Smooth muscle cell of the umbilical artery (primary cell): ENCODE data around the gene SLC7A7. TPM values are rescaled to one million over a fixed set of nuclear protein-coding genes. Genes with fewer than 3 reads are reported as not detected.

Experiments
- total RNA-seq: library from RNA; depleted of rRNA; stranded (reverse); fragments of >200 nt; gene quantifications from 2 replicates; pipeline ENCODE4 v1.2.3, GENCODE V29; 2014

SLC7A7 gene
- total RNA-seq: 5.1 and 10.1 TPM in 2 replicates

DNA sequence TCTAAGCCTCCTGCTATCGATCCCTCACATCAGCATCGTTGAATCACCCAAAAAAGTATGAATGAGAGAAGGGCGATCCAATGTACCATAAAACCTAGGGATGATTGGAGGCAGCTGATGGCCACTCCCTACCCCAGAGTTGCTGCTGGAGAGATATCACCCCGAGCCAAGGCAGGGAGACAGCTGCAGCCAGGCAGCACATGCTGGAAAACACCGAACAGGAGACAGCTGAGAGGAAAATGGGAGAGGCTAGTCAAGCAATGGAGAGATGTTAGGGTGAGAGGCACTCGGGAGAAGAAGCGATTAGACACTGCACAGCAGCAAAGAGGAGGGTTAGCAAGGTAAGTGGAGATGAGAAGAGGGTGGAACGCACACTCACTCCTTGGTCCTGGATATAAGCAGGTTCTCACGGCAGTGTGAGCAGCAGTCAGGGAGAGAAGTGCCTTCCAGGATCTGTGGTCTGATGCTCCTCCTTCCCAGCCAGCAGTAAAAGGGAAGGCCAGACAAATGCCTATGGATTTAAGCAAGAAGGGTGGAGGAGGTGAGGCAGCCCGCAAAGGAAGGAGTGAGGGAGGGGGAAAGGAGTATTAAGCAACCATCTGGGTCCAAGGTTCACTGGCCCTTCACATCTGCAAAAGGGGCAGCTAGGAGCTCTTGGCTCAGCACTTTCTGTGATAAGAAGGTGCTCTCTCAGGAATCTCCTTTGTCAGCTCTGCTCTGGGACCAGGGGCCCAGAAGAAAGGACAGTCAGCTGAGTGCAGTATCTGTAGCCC, at the start of gene SLC7A7:
SLC7A7 (minus strand) TSS at position 495 of the 773 bp plus-strand sequence. CDS start 2,037 bp downstream, outside the sequence.

DNA sequence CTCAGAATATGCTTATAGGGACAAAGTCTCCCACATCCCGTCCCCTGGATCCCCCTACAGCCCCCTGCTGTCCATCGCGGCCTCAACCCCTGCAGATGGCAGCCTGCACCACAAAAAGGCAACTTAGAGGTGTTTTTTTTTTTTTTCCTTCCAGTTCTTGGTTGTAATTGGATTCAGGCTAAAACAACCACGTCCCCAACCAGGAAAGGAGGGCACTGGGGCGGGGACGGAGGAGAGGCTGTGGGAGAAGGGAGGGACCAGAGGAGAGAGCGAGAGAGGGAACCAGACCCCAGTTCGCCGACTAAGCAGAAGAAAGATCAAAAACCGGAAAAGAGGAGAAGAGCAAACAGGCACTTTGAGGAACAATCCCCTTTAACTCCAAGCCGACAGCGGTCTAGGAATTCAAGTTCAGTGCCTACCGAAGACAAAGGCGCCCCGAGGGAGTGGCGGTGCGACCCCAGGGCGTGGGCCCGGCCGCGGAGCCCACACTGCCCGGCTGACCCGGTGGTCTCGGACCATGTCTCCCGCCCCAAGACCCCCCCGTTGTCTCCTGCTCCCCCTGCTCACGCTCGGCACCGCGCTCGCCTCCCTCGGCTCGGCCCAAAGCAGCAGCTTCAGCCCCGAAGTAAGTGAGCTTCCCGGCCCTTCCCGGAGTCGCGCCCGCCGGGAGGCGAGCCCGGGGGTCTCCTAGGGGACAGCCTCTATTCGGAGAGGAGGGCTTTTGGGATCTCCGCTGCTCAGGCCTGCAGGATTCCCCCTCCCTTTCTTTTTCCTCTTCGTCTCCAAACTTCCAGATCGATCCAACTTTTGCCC, 21.3 kb upstream of the SLC7A7 start, which contains the start of gene MMP14:
MMP14 (plus strand) TSS at position 285 of the 813 bp plus-strand sequence; CDS start at position 518, 233 bp downstream.

DNA sequence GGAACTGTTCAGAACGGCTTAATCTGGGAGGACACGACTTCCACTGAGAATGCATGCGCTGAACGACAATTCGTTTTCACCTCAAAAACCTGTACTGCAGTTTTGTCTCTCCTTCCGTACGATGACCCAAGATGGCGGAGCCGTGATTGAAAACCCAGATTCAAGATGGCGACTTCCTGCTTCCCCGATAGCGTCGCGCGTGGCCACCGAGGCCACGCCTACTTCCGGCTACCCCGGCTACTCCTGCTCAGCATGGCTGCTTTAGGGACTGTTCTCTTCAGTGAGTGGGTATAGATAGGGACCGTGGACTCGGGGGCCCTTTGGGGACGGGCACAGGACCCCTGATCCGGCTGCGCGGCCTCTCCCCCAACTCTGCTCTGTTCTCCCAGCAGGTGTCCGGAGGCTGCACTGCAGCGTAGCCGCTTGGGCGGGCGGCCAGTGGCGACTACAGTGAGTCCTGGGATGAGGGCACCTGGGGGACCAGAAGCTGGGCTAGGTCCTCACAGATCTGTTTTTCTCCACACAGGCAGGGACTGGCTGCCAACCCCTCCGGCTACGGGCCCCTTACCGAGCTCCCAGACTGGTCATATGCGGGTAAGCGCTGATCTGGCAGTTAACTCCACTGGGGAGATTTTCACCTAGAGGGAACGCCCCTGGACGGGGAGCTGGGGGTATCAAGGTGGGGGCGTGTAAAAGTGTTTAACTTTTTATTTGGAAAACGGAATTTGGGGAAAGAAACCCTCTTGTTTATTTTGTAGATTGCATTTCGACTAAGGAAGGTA, 14.6 kb upstream of the SLC7A7 start, which contains the start of gene MRPL52:
MRPL52 (plus strand) TSS at position 227 of the 782 bp plus-strand sequence; CDS start at position 253, 26 bp downstream.

DNA sequence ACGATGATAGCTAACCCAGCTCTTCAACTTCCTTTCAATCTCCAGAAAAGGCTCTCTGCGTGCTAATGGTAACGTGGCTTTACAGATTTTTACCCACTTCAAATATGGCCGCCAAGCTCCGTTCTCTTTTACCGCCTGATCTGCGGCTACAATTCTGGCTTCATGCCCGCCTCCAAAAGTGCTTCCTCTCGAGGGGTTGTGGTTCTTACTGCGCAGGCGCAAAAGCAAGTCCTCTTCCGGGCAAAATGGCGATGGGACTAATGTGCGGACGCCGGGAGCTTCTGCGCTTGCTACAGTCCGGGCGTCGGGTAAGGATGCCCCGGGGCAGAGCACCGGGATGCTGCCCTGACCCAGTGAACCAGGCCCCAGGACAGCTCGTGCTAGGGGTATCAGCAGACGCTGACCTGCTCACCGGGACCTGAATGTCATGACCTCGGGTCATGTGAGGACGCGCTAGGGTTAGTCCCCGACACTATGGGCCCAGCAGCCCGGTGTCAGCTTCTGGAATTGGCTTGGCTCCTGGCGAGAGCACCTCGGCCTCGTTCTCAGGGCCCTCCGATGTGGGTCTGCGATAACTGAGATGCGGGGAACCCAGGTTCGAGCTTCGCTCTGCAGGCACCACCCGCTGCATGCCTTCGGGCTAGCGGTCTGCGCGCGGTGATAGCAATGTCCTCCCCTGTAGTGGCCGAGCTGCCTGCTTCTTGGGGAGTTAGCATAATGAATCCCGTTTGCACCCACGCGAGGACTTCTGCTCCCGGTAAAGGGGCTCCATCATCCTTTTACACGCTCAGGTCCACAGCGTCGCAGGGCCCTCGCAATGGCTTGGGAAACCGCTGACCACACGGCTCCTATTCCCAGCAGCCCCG, 48.5 kb downstream of the SLC7A7 start, which contains the start of gene OXA1L:
OXA1L (plus strand) TSS at position 232 of the 866 bp plus-strand sequence; CDS start at position 246, 14 bp downstream.

Other genes with a start within 250 kb of the SLC7A7 start
- gene DAD1, start 226.2 kb downstream of the SLC7A7 start, total RNA-seq: 225 and 277 TPM in 2 replicates
- gene ABHD4, start 217.1 kb downstream of the SLC7A7 start, total RNA-seq: 24.6 and 29.4 TPM in 2 replicates
- not detected in 2 replicates for gene OR6J1, start 171.1 kb downstream of the SLC7A7 start, total RNA-seq
- 30.3 and 39.1 TPM in 2 replicates for gene OXA1L, start 48.7 kb downstream of the SLC7A7 start, total RNA-seq
- 25.1 and 35.3 TPM in 2 replicates for gene MRPL52, start 14.5 kb upstream of the SLC7A7 start, total RNA-seq
- 539 and 655 TPM in 2 replicates for gene MMP14, start 21.1 kb upstream of the SLC7A7 start, total RNA-seq
- gene LRP10, start 56.3 kb upstream of the SLC7A7 start, total RNA-seq: 117 and 200 TPM in 2 replicates
- 0.14 TPM in 1 of 2 replicates, not detected in the other for gene REM2, start 67.8 kb upstream of the SLC7A7 start, total RNA-seq
- gene RBM23, start 103.7 kb upstream of the SLC7A7 start, total RNA-seq: 59.2 and 93.5 TPM in 2 replicates
- gene PRMT5, start 113.9 kb upstream of the SLC7A7 start, total RNA-seq: 46.0 and 60.8 TPM in 2 replicates
- gene HAUS4, start 141.7 kb upstream of the SLC7A7 start, total RNA-seq: 17.2 and 28.2 TPM in 2 replicates
- 36.3 and 57.9 TPM in 2 replicates for gene AJUBA, start 167.1 kb upstream of the SLC7A7 start, total RNA-seq
- 5.6 and 7.8 TPM in 2 replicates for gene C14orf93, start 194.7 kb upstream of the SLC7A7 start, total RNA-seq
- 182 and 254 TPM in 2 replicates for gene PSMB5, start 219.5 kb upstream of the SLC7A7 start, total RNA-seq
- not detected in 2 replicates for gene PSMB11, start 226.8 kb upstream of the SLC7A7 start, total RNA-seq
- gene CDH24, start 242.1 kb upstream of the SLC7A7 start, total RNA-seq: 8.0 and 9.7 TPM in 2 replicates